Kidney (tissue), 14 donors: ENCODE measurements around the gene ZNF202. TPM values are rescaled to one million over a fixed set of nuclear protein-coding genes. Genes with fewer than 3 reads are reported as not detected.
A peak's percentile ranks its signal among the peaks of the same experiment; 100 is the strongest.

Experiments used
- DNase-seq, 5 donors: peaks; one replicate each; pipeline ENCODE4 v3.0.0-alpha.2; 2013 to 2020
- FAIRE-seq: peaks from 2 replicates; lab custom pipeline; 2012; peaks lifted over from hg19 to GRCh38; lab: Jason Lieb, UNC
- H3K27ac ChIP-seq, 2 donors: one replicate each; pipeline ENCODE4 v1.7.0; 2013; ENCODE audit warnings: low read depth in 2 of 2, low read length in 2 of 2, inconsistent platforms in 1 of 2
- H3K27me3 ChIP-seq: one replicate; pipeline ENCODE4 v1.7.1; 2013; ENCODE audit warnings: low read length, inconsistent platforms; ENCODE audit not compliant: control insufficient read depth, insufficient read depth
- H3K36me3 ChIP-seq, 3 donors: one replicate each; pipeline versions ENCODE4 v1.7.0 to v1.7.1; 2013; ENCODE audit warnings: low read length in 3 of 3, control low read depth in 1 of 3, inconsistent platforms in 1 of 3; ENCODE audit not compliant: insufficient read depth in 3 of 3, control insufficient read depth in 2 of 3
- H3K4me1 ChIP-seq, 3 donors: one replicate each; pipeline versions ENCODE4 v1.7.0 to v1.7.1; 2013; ENCODE audit warnings: low read length in 3 of 3, inconsistent platforms in 1 of 3, low read depth in 1 of 3; ENCODE audit not compliant: control insufficient read depth in 2 of 3, insufficient read depth in 2 of 3
- H3K4me3 ChIP-seq, 3 donors: one replicate each; pipeline versions ENCODE4 v1.7.0 to v1.8.1; 2013; ENCODE audit warnings: low read length in 3 of 3, control low read depth in 1 of 3, inconsistent platforms in 1 of 3
- H3K9ac ChIP-seq, 3 donors: one replicate each; pipeline versions ENCODE4 v1.7.0 to v1.7.1; 2013; ENCODE audit warnings: low read length in 3 of 3, control low read depth in 1 of 3, inconsistent platforms in 1 of 3
- H3K9me3 ChIP-seq, 3 donors: one replicate each; pipeline versions ENCODE4 v1.7.0 to v1.7.1; 2013; ENCODE audit warnings: low read length in 3 of 3, control low read depth in 1 of 3, inconsistent platforms in 1 of 3; ENCODE audit not compliant: control insufficient read depth in 2 of 3, insufficient read depth in 1 of 3
- CTCF ChIP-seq: IDR thresholded peaks from 3 replicates; pipeline ENCODE4 v1.5.1; 2012; ENCODE audit warnings: mild to moderate bottlenecking, moderate library complexity, borderline replicate concordance; ENCODE audit not compliant: insufficient read depth; ENCODE audit errors: extremely low read depth
- intact Hi-C: fragments of 100-400 bp; cut with DNase I; formaldehyde crosslinking; loops from one replicate; pipeline ENCODE4 v1.11.1; 2022
- polyA plus RNA-seq: library from polyadenylated mRNA; stranded (reverse); fragments of 350-450 nt; fragmentation: Illumina TruSeq; extraction: RNeasy Lipid Tissue Mini Kit (QIAGEN cat#74804); gene quantifications from one replicate; pipeline ENCODE4 v1.2.3, GENCODE V29; 2014; ENCODE audit warnings: low read depth, low replicate concordance; ENCODE audit not compliant: insufficient read depth
- total RNA-seq: library from RNA; stranded (reverse); fragmentation: NEBNext Ultra II Directional; extraction: Animal tissue kit (Norgen Biotek cat#: 25700); gene quantifications from one replicate; pipeline ENCODE4 v1.2.1, GENCODE V29; 2021
- donor health status: control.
- donor health status: control.
- donor health status: control.
- donor health status: control.
- donor health status: control.
- donor health status: DM: yes; HTN: yes; CAD: no.
- donor health status: Normal renal cell carcinoma (clear cell type).

The ZNF202 gene
- total and polyA plus RNA-seq, 2 donors from 2014 or later = 4.5 to 9.8 TPM

GRCh38 chr11:123745764-123746451 is 4.4 kb upstream of the ZNF202 start:
- Histone ChIP-seq H3K9me3 (no peaks in the 10 kb centered on the region), H3K27ac (no peak overlapping the region), H3K36me3 (no peaks in the 10 kb centered on the region), H3K4me1 (peaks cover 0 to 6% (median 0%) of the 10 kb centered on the region in 3 donors), H3K4me3 (no peak overlapping the region), H3K9ac (no peak overlapping the region), H3K27me3 (no peaks in the 10 kb centered on the region)
- DNase-seq (no peak), FAIRE-seq (no peak)
- no peak for TF ChIP-seq CTCF
- intact Hi-C loops = no loop called here

DNA sequence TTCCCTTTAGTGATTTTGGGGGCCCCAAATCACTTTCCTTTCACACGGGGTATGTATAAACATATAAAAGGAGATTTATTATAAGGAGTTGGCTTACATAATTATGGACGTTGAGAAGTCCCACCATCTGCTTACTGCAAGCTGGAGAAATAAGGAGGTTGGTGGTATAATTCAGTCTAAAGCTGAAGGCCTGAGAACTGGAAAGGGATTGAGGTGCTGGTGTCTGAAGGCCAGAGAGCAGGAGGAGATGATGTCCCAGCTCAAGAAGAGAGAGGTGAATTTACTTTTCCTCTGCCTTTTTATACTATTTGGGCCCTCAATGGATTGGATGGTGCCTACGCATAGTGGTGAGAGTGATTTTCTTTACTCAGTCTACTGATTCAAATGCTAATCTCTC is 1.3 kb upstream of the ZNF202 start:
- Histone ChIP-seq H3K27me3 (no peaks in the 10 kb centered on the region), H3K9ac (no peak overlapping the region), H3K4me3 (peak overlapping the region in 2 of 3 donors; percentile 75 to 89), H3K36me3 (no peaks in the 10 kb centered on the region), H3K4me1 (peaks cover 0 to 12% (median 7%) of the 10 kb centered on the region in 3 donors), H3K9me3 (no peaks in the 10 kb centered on the region), H3K27ac (no peak overlapping the region)
- intact Hi-C loops = no loop called here
- no peak for TF ChIP-seq CTCF
- FAIRE-seq (no peak), DNase-seq (peak in 1 of 5 donors; percentile 3)

GRCh38 chr11:123742031-123742723 is 717 bp upstream of the ZNF202 start:
- FAIRE-seq = no peak
- peak in 2 of 5 donors; percentile 3 to 19 for DNase-seq

More at GRCh38 chr11:123742031-123742723, 717 bp upstream of the ZNF202 start:
- no peak for TF ChIP-seq CTCF
- no peaks in the 10 kb centered on the region for H3K9me3 ChIP-seq
- H3K9ac ChIP-seq = peak overlapping the region; percentile 42 to 60 (median 57)
- no peaks in the 10 kb centered on the region for H3K27me3 ChIP-seq
- H3K36me3 ChIP-seq = peaks cover 0 to under 1% (median 0%) of the 10 kb centered on the region in 3 donors
- no peak overlapping the region for H3K27ac ChIP-seq
- H3K4me3 ChIP-seq = peak overlapping the region; percentile 75 to 92 (median 89)
- intact Hi-C loops = no loop called here
- peaks cover 0 to 12% (median 7%) of the 10 kb centered on the region in 3 donors for H3K4me1 ChIP-seq
